Head of caudate nucleus (tissue), 42 donors: ENCODE results near the gene LGALS3BP.

Experiments
- DNase-seq, 42 donors: peaks; one replicate each; pipeline versions ENCODE4 v3.0.0 to v3.0.0-alpha.2; 2020 to 2021; ENCODE audit warnings: mixed read lengths in 7 of 42
- intact Hi-C: fragments of 100-400 bp; cut with DNase I; formaldehyde crosslinking; loops from one replicate; pipeline ENCODE4 v1.15.0; 2022

LGALS3BP gene

DNA sequence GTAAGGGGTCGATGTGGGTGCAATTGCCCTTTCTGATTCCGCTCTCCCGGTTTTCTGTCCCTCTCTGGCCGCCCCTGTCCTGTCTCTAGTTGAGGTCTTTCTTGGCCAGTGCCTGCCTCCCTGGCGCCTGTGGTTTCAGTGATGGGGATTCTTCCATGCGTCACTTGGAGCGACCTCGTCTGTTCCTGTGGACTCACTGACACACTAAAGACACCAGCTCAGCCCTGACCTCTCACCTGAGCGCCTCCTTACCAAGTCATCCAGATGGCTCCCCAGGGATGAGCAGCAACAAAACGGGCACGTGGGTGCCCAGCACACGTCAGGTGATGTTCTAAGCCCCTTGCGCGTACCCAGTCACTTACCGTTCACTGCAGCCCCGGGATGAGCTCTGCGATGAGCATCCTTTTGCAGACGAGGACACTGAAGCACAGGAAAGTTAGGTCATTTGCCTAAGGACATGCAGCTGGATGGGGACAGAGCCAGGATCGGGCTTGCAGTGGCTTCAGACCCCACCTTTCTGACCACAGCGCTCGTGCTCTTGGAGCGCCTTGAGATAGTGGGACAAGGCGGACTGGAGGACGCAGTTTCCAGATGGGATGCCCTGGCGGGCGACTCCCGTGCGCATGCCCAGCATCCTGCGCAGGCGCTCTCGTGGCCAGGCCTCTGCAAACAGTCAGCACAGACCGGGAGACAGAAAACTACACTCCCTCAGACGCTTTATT, 11.5 kb upstream of the LGALS3BP start:
- DNase-seq, result peak in 7 of 42 donors; percentile 6 to 27 (median 15)
- intact Hi-C loops, result no loop called here

DNA sequence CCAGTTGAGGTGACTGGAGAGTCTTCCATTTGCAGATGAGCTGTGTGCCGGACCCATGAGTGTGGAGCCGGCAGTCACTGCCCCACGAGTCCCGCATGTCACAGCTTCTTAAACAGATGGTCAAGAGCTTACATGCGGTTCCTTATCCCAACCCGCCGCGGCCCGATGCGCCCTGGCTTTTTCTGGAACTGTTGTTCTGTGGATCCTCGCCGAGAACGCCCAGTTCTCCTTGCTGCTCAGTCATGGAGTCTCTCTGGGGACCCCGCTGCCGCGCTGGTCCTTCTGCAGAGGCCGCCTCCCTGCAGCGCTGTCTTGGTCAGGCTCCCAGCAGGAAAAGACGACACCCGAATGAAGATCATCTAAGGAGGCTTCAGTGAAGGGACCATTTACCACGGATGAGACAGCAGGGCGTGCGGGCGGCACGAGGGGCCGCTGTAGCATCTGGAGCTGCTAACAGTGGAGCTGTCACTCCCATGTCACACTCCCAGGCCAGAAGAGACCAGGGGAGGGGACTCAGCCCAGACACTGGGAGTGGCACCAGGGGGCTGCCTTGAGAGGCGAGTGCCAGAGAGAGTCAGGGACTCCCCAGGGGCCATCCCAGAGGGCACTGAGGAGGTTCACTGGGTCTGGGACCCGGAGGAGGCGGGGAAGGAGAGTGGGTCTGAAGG, 10.8 kb upstream of the LGALS3BP start:
- intact Hi-C loops, result no loop called here
- DNase-seq, result peak in 4 of 42 donors; percentile 4 to 15 (median 8)

DNA sequence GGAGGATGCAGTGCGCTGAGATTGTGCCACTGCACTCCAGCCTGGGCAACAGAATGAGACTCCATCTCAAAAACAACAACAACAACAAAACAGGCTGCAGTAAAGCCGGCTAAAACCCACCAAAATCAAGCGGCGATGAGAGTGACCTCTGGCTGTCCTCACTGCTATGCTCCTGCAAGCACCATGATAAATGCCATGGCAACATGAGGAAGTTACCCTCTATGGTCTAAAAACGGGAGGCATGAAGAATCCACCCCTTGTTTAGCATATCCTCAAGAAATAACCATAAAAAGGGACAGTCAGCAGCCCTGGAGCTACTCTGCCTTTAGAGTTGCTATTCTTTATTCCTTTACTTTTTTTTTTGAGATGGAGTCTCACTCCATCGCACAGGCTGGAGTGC, 8.4 kb upstream of the LGALS3BP start:
- DNase-seq, result no peak
- intact Hi-C loops, result no loop called here

DNA sequence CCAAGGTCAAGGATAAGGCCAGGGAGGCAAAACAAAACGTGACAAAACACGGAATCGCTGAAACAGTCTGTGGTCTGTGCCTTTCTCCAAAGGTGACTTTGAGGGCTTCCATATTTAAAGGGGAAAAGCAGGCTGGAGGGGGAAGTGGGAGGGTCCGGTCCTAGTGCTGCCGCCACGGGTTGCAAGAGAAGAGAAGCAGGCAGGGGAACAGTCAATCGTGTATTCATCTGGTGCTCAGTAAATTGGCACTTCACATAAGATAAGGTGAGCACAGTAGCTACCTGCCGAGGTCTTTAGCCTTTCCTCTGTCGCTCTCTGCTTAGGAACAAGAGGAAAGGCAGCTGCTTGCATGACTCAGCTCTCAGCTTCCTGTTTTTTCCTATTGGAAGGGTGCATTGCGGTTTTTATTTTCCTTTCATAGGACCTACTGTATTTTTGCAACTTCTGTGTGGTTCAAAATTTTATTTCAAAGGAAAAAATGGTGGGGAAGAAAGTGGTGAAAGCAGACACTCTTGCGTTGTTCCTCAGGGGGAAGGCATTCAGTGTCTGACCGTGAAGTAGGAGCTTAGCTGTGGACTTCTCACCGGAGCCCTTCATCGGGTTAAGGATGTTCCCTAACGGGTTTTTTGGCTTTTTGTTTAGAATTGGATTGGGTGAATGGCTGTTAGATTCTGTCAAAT, 7.1 kb upstream of the LGALS3BP start:
- intact Hi-C loops, result no loop called here
- peak in 1 of 42 donors; percentile 52 for DNase-seq

DNA sequence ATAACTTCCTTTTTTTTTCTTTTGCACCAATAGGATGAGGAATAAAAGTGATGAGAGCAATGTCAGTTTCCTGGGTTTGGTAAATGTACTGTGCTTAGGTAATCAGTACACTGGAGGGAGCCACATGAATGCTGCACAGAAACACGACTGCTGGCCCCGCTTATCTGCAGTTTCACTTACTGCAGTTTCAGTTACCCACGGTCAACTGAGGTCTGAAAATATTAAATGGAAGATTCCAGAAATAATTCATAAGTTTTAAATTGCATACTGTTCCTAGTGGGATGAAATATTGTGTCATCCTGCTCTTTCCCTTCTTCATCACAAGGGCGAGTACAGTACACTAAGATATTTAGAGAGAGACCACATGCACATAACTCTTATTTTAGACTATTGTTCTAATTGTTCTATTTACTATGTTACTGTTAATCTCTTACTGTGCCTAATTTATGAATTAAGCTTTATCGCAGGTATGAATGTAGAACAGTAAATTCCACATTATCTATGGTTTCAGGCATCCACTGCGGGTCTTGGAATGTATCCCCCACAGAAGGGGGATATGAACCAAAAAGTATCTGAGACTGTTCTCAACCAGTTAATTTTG, 6.4 kb upstream of the LGALS3BP start:
- peak in 11 of 42 donors; percentile 25 to 71 (median 54) for DNase-seq
- intact Hi-C loops, result no loop called here

DNA sequence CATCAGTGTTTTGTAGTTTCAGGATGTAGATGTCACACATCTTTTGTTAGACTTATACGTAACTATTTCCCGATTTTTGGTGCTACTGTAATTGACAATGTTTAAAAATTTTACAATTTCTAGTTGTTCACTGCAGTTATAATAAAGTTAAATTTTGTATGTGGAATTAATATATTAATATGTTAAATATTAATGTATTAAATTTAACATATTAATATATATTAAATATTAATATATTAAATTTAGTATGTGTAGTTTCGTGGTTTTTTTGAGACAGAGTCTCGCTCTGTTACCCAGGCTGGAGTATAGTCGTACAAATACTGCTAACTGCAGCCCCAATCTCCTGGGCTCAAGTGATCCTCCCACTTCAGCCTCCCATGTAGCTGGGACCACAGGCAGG, 5.7 kb upstream of the LGALS3BP start:
- intact Hi-C loops, result no loop called here
- DNase-seq, result no peak

DNA sequence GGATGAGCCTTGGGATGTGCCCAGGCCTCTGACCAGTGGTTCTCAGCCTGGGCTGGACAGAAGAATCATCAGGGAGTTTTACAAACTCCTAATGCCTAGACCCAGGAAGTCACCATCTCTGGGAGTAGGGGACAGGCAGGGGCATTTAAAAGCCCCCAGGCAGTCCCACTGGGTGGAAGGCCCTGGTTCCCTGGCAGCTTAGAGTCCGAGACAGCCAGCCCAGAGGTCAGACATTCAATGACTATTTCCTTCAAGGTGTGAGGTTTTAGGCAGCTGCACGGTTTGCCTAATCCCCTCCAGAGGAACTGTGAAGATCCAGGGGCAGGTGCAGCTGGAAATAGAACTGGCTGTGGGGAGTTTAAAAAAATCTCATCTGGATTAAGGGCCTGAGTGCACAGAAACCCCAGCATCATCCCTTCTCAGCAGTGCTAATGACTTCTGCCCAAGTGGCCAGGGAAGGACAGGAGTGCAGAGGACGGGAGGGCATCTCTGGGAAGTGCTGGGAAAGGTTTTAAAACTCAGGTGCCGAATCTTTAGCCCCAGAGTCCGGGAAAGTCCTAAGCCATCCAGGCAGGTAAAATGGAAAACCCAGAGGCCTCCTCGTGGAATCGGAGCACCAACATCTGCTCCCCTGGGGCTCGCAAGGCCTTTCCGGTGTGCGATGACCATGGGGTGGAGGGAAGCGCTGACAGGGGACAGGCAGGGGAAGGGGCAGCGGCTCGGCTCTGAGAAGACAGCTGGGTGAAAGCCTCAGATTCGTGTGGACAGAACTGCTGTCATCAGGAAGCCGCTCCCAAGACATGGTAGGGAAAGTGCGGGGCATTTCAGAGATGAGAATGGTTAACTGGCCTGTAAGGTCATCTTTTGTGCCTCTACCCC, 1.5 kb upstream of the LGALS3BP start:
- intact Hi-C loops, result no loop called here
- no peak for DNase-seq

DNA sequence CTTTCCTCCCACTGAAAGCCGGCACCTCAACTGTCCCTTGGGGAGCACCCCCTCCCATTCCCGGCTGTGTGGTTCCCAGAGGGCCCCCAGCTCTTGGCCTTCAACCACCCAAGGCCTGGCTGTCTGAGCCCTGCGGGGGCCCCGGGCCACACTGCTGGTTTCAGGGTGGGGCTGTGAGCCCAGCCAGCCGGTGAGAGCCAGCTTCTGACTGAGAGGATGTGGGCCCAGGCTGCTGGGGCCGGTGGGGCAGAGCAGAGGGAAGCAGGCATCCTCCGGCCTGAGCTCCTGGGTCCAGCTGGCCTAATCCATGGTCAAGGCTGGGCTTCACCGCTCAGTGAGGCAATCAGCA, 875 bp upstream of the LGALS3BP start:
- intact Hi-C loops, result no loop called here
- no peak for DNase-seq

DNA sequence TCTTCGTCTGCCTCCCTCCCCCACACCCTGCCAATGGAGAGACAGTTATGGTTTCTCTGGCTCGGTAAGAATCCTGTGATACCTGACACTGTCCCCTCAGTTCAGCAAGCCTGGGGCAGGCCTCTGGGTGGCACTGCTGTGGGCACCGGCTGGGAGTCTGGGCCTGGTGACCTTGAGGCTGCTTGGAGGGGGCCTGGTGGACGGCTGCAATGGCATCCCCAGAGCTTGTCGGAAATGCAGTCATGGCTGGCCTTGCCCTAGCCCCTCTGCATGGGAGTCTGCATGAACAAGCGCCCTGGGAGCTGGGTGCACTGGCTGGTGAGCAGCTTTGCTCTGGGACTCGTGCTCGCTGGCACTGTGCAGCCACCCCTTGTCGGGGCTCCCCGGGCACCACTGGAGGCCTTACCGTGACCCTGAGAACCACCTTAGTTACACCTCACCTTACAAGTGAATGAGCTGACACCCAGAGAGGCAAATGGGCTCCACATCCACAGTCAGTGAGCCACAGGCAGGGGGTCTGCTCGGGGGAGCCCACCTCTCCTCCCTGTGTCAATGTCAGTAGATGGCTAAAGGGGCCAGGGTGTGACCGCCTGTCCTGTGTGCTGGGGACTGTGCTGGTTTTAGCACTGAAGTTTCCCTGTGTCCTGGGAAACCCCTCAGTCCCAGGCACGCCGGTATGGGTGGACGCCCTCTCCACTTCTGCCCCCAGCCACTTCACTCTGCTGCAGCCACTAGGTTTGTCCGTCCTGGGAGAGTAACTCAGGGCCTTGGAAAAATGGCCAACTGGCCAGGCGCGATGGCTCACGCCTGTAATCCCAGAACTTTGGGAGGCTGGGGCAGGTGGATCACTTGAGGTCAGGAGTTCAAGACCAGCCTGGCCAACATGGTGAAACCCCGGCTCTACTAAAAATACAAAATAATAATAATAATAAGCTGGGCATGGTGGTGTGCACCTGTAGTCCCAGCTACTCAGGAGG, 1.4 kb downstream of the LGALS3BP start:
- intact Hi-C loops, result loop anchor here (10.0 kb wide), 1 partner anchor 73 kb away; the partner anchor contains the start of gene CEP295NL
- DNase-seq, result no peak

DNA sequence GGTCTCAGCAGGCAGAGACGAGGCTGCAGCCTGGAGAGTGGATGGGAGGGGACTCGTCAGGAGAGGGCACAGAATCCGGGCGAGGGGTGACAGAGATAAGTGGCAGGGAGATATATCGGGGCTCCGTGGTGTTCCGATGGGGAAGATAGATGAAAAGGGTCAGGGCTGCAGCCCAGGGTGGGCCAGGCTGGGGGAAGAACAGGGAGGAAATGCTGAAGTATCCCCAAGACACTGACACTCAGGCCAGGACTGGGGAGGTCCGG, 2.1 kb downstream of the LGALS3BP start:
- intact Hi-C loops, result loop anchor here (10.0 kb wide), 1 partner anchor 73 kb away; the partner anchor contains the start of gene CEP295NL
- DNase-seq, result no peak

DNA sequence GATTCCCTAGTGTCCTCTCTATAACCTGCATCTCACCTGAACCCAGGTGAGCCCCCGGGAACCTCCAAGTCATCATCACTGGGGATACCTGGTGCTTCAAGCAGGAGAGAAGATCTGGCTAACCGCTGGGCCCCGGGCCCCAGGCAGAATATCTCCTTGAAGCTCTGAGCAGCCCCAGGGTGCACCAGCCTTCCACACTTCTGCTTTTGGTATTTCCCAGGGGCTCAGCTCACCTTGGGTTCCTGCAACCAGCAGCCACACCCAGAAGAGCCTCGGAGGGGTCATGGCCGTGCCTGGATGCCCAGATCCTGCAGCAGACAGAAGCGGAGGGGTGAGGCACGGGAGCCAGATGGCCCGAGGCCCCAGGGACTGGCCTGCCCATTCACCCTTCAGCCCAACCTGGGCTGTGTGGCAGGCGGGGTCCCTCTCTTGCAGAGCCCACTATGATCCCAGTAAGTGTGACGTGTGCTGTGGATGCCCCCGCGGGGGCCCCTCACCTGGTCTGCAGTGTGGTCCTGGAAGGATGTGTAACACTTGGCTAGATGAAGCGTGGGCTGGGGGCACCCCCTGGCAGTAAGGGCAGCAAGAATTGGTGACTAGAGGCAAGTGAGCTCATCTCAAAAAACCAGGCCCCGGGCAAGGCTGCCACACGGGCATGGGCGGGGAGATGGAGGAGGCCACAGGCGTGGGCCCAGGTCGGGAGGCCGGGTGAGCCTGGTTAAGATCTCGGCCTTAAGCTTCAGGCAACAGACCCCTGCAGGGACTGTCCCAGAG, 2.6 kb downstream of the LGALS3BP start:
- no peak for DNase-seq

DNA sequence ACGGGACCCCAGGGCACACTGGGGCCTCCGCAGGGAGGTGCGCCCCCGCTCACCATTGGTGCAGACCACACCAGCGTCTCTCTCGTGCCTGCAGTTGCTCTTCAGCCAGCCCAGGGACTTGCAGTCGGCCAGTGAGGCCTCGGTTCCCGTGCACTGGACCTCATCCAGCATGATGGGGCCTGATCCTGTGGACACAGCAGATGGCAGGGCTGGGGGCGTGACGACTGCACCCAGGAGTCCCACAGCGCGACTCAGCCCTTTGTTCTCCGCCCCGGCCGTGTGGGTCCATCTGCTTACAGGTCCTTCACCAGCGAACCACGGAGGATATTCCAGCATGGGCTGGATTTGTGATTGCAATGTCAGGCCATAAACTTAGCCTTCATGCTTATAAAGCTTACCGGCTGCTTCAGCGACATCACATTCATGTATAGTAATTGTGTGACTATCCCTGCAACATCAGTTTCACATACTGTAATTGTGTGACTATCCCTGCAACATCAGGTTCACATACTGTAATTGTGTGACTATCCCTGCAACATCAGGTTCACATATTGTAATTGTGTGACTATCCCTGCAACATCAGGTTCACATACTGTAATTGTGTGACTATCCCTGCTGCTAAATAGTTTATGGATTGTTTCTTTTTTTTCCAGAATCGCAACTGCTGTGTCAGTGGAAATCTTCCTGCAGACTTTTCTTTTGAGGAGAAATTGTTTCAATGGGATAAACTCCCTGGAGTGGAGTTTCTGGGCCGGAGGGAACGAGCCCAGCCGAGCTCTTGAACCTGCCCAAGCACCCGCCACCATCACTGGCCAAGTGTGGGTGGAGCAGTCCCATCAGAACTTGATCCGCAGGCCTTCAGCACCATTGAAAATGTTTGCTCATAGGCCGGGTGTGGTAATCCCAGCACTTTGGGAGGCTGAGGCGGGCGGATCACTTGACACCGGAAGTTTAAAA, 4.8 kb downstream of the LGALS3BP start:
- intact Hi-C loops, result loop anchor here (10.0 kb wide), 1 partner anchor 70 kb away; the partner anchor contains the start of gene CEP295NL
- DNase-seq, result peak in 12 of 42 donors; percentile 16 to 58 (median 34)

More for the DNA sequence above, 2.6 kb downstream of the LGALS3BP start:
- intact Hi-C loops, result loop anchor here (10.0 kb wide), 1 partner anchor 72 kb away; the partner anchor contains the start of gene CEP295NL

DNA sequence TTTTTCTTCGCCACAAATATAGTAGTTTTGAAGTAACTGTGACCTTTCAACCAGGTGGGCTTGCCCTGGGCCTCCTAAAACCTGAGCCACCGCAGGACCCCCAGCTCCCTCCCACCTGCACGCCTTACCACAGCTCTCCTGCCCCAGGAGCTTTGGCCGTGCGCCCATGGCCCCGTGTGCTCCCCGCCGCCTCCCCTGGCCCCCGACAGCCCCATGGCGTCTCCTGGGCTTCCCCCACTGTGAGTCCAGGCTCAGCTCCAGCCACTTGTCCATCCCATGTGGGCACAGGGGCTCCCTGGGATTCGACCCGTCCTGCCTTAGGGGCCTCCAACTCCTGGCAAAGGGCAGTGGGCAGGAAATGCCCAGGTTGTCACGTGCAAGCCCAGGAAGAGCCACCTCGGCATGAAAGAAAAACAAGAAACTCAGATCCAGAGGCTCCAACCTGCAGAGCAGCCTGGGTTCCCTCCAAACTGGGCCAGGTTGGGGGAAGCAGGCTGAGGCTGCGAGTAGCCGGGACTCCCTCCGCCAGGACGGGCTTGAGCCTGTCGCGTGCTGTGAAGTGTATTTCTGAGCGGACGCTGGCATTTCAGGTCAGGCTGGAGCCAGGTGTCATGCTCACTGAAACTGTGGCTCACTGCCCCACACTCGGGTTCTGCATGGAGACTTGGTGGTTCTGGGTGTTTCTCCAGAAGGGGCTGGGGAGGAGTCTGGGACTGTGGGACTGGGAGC, 5.8 kb downstream of the LGALS3BP start:
- no peak for DNase-seq
- intact Hi-C loops, result loop anchor here (2.0 to 10.0 kb wide), 2 partner anchors 69 to 109 kb away; partner anchors contain the start of gene CEP295NL

DNA sequence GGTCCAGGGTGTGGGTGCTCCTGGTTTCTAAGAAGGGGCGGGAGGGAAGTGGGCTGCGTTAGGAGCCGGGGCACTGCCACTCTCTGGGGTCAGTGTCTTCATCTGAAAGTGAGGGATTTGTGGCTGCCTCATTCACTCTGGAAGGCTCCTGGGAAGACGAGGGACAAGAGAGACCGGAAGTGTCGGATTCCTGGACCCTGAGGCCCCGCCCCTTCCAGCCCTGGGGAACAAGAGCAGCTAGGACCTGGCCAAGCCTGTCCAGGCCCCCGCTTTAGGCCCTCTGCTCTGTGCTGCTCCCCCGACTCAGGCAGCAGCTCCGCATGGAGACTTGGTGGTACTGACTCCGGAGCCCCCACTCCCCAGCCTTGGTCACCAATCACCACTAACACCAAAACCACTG, 6.5 kb downstream of the LGALS3BP start:
- no peak for DNase-seq

More for the DNA sequence above, 6.5 kb downstream of the LGALS3BP start:
- intact Hi-C loops, result loop anchor here (2.0 to 10.0 kb wide), 2 partner anchors 68 to 108 kb away; partner anchors contain the start of gene CEP295NL
